K562 (cell line): ENCODE data around the gene CCSER2. TPM values are rescaled to one million over a fixed set of nuclear protein-coding genes. Genes with fewer than 3 reads are reported as not detected.

Source experiments
- ATAC-seq: fragments of 200-7000 bp; cut with Tn5 transposase; 3 replicates; pipeline ENCODE4 v1.9.1; 2020; ENCODE audit warnings: moderate library complexity
- BruUV-seq: library from RNA; stranded (reverse); fragments of 400-500 nt; replicated peaks from 2 replicates; lab custom pipeline; 2021; lab: Mats Ljungman, UMichigan
- CTCF ChIA-PET: fragments of 300-600 bp; formaldehyde crosslinking; extraction: SDS; loops from one replicate; lab custom pipeline; 2021; ENCODE audit warnings: low intra/inter-chr PET ratio; lab: Yijun Ruan, JAX
- POLR2A ChIA-PET: fragments of 300-600, 350-650 bp; sonication (Branson Sonifier 250); formaldehyde crosslinking; extraction: SDS; loops from one replicate; lab custom pipeline; 2021; ENCODE audit warnings: antibody characterized with exemption, inconsistent platforms; lab: Yijun Ruan, JAX
- DNase-seq, 4 experiments: peaks; one replicate each; pipeline versions ENCODE4 v3.0.0 to v3.0.0-alpha.2; 2011 to 2018; ENCODE audit warnings: low spot score in 3 of 4, mixed read lengths in 3 of 4; ENCODE audit errors: extremely low read depth in 1 of 4
- FAIRE-seq: peaks from 2 replicates; lab custom pipeline; 2011; peaks lifted over from hg19 to GRCh38; lab: Jason Lieb, UNC
- H2AFZ ChIP-seq: 2 replicates; pipeline ENCODE4 v1.6.0; 2011; ENCODE audit warnings: low read depth, low read length, control low read depth, inconsistent platforms
- H3K27ac ChIP-seq: fragments of 200-600 bp; 3 replicates; pipeline ENCODE4 v1.8.0; 2011; ENCODE audit warnings: low read depth, mild to moderate bottlenecking, control low read depth, inconsistent platforms, low read length, moderate library complexity, mixed read lengths; ENCODE audit errors: extremely low read depth
- H3K27me3 ChIP-seq, 2 experiments: fragments of 300-600 bp in 1 of 2; 2 replicates in 1 of 2; 3 replicates in 1 of 2; pipeline versions ENCODE4 v1.6.0 to v1.8.0; 2011; ENCODE audit warnings: inconsistent platforms in 2 of 2, low read length in 2 of 2, mild to moderate bottlenecking in 1 of 2, mixed read lengths in 1 of 2, moderate library complexity in 1 of 2; ENCODE audit not compliant: control insufficient read depth in 2 of 2, insufficient read depth in 2 of 2
- H3K36me3 ChIP-seq: fragments of 300-600 bp; 3 replicates; pipeline ENCODE4 v1.8.0; 2011; ENCODE audit warnings: mild to moderate bottlenecking, low read length, inconsistent platforms; ENCODE audit not compliant: control insufficient read depth, insufficient read depth
- H3K4me1 ChIP-seq, 2 experiments: fragments of 200-600 bp in 1 of 2; replicated peaks in 1 of 2; 2 replicates in 1 of 2; 3 replicates in 1 of 2; pipeline versions ENCODE4 v1.5.1 to v1.8.0; 2011; ENCODE audit warnings: inconsistent platforms in 2 of 2, low read length in 2 of 2, mild to moderate bottlenecking in 1 of 2, mixed read lengths in 1 of 2, moderate library complexity in 1 of 2; ENCODE audit not compliant: control insufficient read depth in 2 of 2, insufficient read depth in 2 of 2
- H3K4me2 ChIP-seq: 2 replicates; pipeline ENCODE4 v1.6.1; 2011; ENCODE audit warnings: low read length, control low read depth, inconsistent platforms, mixed read lengths; ENCODE audit not compliant: insufficient read depth
- H3K4me3 ChIP-seq: fragments of 200-600 bp; sonication (generic), shearing (Covaris generic); 2 replicates; pipeline ENCODE4 v1.5.1; 2016; ENCODE audit warnings: control low read depth, inconsistent platforms
- H3K79me2 ChIP-seq: fragments of 200-600 bp; 3 replicates; pipeline ENCODE4 v1.8.0; 2011; ENCODE audit warnings: low read length, inconsistent platforms; ENCODE audit not compliant: control insufficient read depth, insufficient read depth
- H3K9ac ChIP-seq, 2 experiments: 2 replicates each; pipeline versions ENCODE4 v1.6.0 to v1.6.1; 2011; ENCODE audit warnings: low read depth in 2 of 2, low read length in 2 of 2, control low read depth in 1 of 2, inconsistent platforms in 1 of 2, mild to moderate bottlenecking in 1 of 2, mixed read lengths in 1 of 2; ENCODE audit not compliant: insufficient read depth in 1 of 2
- H3K9me1 ChIP-seq: one replicate; pipeline ENCODE4 v1.6.0; 2011; ENCODE audit warnings: inconsistent platforms, mild to moderate bottlenecking, low read length, moderate library complexity; ENCODE audit not compliant: control insufficient read depth, insufficient read depth
- H3K9me3 ChIP-seq: replicated peaks from 2 replicates; pipeline ENCODE4 v1.5.1; 2011; ENCODE audit warnings: low read depth, low read length, inconsistent platforms; ENCODE audit not compliant: control insufficient read depth, insufficient read depth
- H4K20me1 ChIP-seq: replicated peaks from 2 replicates; pipeline ENCODE4 v1.6.1; 2011; ENCODE audit warnings: low read length, inconsistent platforms, mixed read lengths; ENCODE audit not compliant: control insufficient read depth, insufficient read depth
- BHLHE40 ChIP-seq: IDR thresholded peaks from 2 replicates; pipeline ENCODE4 v1.6.1; 2011; ENCODE audit warnings: low read length, improper control_type of control experiment
- CUX1 ChIP-seq: fragments of 200-800 bp; sonication (Bioruptor generic); IDR thresholded peaks from 2 replicates; pipeline ENCODE4 v1.6.1; 2016; ENCODE audit warnings: missing genetic modification characterization, missing compliant biosample characterization
- FOXA3 ChIP-seq, 2 experiments: fragments of 450-650 bp in 1 of 2; sonication (generic) in 1 of 2; formaldehyde crosslinking; IDR thresholded peaks in 1 of 2; conservative IDR thresholded peaks in 1 of 2; 2 replicates each; pipeline versions ENCODE4 v1.4.0 to v1.8.0; 2020 to 2022; ENCODE audit warnings: mild to moderate bottlenecking in 2 of 2, missing genetic modification reagents in 1 of 2
- HLTF ChIP-seq: fragments of 450-650 bp; IDR thresholded peaks from 2 replicates; pipeline ENCODE4 v1.6.1; 2016
- HMG20B ChIP-seq: fragments of 250-450 bp; sonication (Bioruptor Pico); IDR thresholded peaks from 2 replicates; pipeline ENCODE4 v1.5.0; 2021; ENCODE audit warnings: mild to moderate bottlenecking
- MAZ ChIP-seq, 2 experiments: fragments of 450-650 bp in 1 of 2; sonication (generic) in 1 of 2; formaldehyde crosslinking; IDR thresholded peaks in 1 of 2; conservative IDR thresholded peaks in 1 of 2; 2 replicates each; pipeline versions ENCODE4 v1.4.0 to v1.5.0; 2020; ENCODE audit warnings: mild to moderate bottlenecking in 1 of 2, missing genetic modification reagents in 1 of 2
- MEIS2 ChIP-seq: fragments of 450-650 bp; IDR thresholded peaks from 2 replicates; pipeline ENCODE4 v1.6.1; 2014; ENCODE audit warnings: mild to moderate bottlenecking; ENCODE audit not compliant: partially characterized antibody
- MTF1 ChIP-seq: fragments of 250-450 bp; sonication (Bioruptor Pico); IDR thresholded peaks from 2 replicates; pipeline ENCODE4 v1.9.0; 2021; ENCODE audit warnings: moderate library complexity, mild to moderate bottlenecking, inconsistent platforms, borderline replicate concordance
- NR1H2 ChIP-seq: sonication (generic); formaldehyde crosslinking; IDR thresholded peaks from 2 replicates; pipeline ENCODE4 v1.4.0; 2020; ENCODE audit warnings: mild to moderate bottlenecking, missing genetic modification reagents
- NR3C1 ChIP-seq: sonication (generic); formaldehyde crosslinking; IDR thresholded peaks from 2 replicates; pipeline ENCODE4 v1.8.1; 2022; ENCODE audit warnings: missing genetic modification reagents
- PML ChIP-seq: IDR thresholded peaks from 2 replicates; pipeline ENCODE4 v1.6.1; 2012; ENCODE audit warnings: low read length, inconsistent platforms
- POLR2B ChIP-seq: fragments of 450-650 bp; IDR thresholded peaks from 2 replicates; pipeline ENCODE4 v1.6.1; 2018; ENCODE audit warnings: low read depth; ENCODE audit not compliant: partially characterized antibody
- TAF9B ChIP-seq: fragments of 450-650 bp; IDR thresholded peaks from 2 replicates; pipeline ENCODE4 v1.6.1; 2018; ENCODE audit warnings: mild to moderate bottlenecking; ENCODE audit not compliant: partially characterized antibody
- ZEB2 ChIP-seq: fragments of 450-650 bp; IDR thresholded peaks from 2 replicates; pipeline ENCODE4 v1.6.1; 2016
- ZNF146 ChIP-seq: IDR thresholded peaks from one replicate; pipeline ENCODE4 v1.6.1; 2018; ENCODE audit warnings: missing compliant biosample characterization; ENCODE audit not compliant: unreplicated experiment
- WGBS: fragments of 100-300 bp; shearing (Covaris generic); methylation state at CpG from one replicate; pipeline ENCODE4 v1.1.6; 2016; ENCODE audit warnings: low coverage, mixed read lengths; ENCODE audit not compliant: insufficient coverage; ENCODE audit errors: missing lambda C conversion rate; 5-methylcytosine and 5-hydroxymethylcytosine counted together
- in situ Hi-C: fragments of 300-500 bp; cut with MboI; formaldehyde crosslinking; loops from 4 replicates; pipeline ENCODE4 v1.15.0; 2018; ENCODE audit warnings: inconsistent platforms, mixed read lengths
- intact Hi-C: fragments of 100-400 bp; cut with micrococcal nuclease; formaldehyde crosslinking; loops from 2 replicates; pipeline ENCODE4 v1.14.2; 2022
- polyA plus RNA-seq, 8 experiments: library from polyadenylated mRNA; depleted of rRNA in 4 of 8; stranded (reverse) in 5 of 8; unstranded in 3 of 8; fragments of >200 nt; fragmentation: Nextera tagmentation in 2 of 8; fragmentation: Illumina TruSeq in 1 of 8; extraction: Ambion mirVana in 2 of 8; extraction: Trizol in 1 of 8; gene quantifications; 2 replicates each; pipeline versions ENCODE4 v1.2.1 to v1.2.3, GENCODE V29; 2011 to 2014; ENCODE audit warnings: inconsistent platforms in 1 of 8, missing spikeins in 1 of 8
- total RNA-seq, 7 experiments: library from RNA; depleted of rRNA in 6 of 7; stranded (reverse); fragments of >200 nt in 6 of 7; fragmentation: Illumina TruSeq in 2 of 7; extraction: Trizol in 2 of 7; gene quantifications; 2 replicates each; pipeline versions ENCODE4 v1.2.1 to v1.2.3, GENCODE V29; 2011 to 2021; ENCODE audit warnings: low replicate concordance in 1 of 7
- TF ChIP-seq, protein P1 (sequence below): sonication (generic); formaldehyde crosslinking; IDR thresholded peaks from 2 replicates; pipeline ENCODE4 v1.8.0; 2022; ENCODE audit warnings: missing genetic modification reagents, mild to moderate bottlenecking, moderate library complexity, borderline replicate concordance
- TF ChIP-seq, protein P2 (sequence below): fragments of 250-450 bp; sonication (Bioruptor Pico); IDR thresholded peaks from 2 replicates; pipeline ENCODE4 v1.9.0; 2021; ENCODE audit warnings: mild to moderate bottlenecking, inconsistent platforms

Gene CCSER2
- total and polyA plus RNA-seq, 9 of the 15 experiments (the other 6 are each of a cell fraction or from before 2014, with no cell fraction given) = 2.7 to 15.1 (median 9.7) TPM

GRCh38 chr10:84390364-84390763 is 62.0 kb downstream of the CCSER2 start:
- no peak overlapping the region for H2AFZ ChIP-seq
- H3K27ac ChIP-seq = no peak overlapping the region
- POLR2A ChIA-PET = no interaction called here
- intact Hi-C loops (no loop called here), in situ Hi-C loops (no loop called here)
- CTCF ChIA-PET = no interaction called here
- WGBS = 23% methylated on average over 4 of the region's 4 CpGs
- H3K9me3 ChIP-seq = no peaks in the 10 kb centered on the region
- no peak for FAIRE-seq
- H3K4me3 ChIP-seq = no peak overlapping the region
- H3K9me1 ChIP-seq = no peaks in the 10 kb centered on the region
- no peak for ATAC-seq
- H3K4me2 ChIP-seq = no peak overlapping the region
- no peaks in the 10 kb centered on the region for H3K27me3 ChIP-seq
- no peaks in the 10 kb centered on the region for H3K4me1 ChIP-seq
- no peaks in the 10 kb centered on the region for H3K79me2 ChIP-seq
- H3K9ac ChIP-seq = no peak overlapping the region
- H4K20me1 ChIP-seq = no peaks in the 10 kb centered on the region
- no peak for DNase-seq
- BruUV-seq = no TSS peak
- no peaks in the 10 kb centered on the region for H3K36me3 ChIP-seq
- TF ChIP-seq POLR2B (no peak), HLTF (no peak), MAZ (CRISPR knock-in tag; conservative IDR thresholded peaks at IDR 0.05 in 1 of 2, IDR thresholded peaks at IDR 0.05 in 1 of 2) (no peak), HMG20B (CRISPR knock-in tag) (no peak), NR3C1 (no peak), PML (no peak), MTF1 (CRISPR knock-in tag) (no peak), MEIS2 (no peak), BHLHE40 (no peak), ZNF146 (no peak), NR1H2 (CRISPR knock-in tag) (no peak), FOXA3 (CRISPR knock-in tag; conservative IDR thresholded peaks at IDR 0.05 in 1 of 2, IDR thresholded peaks at IDR 0.05 in 1 of 2) (no peak), CUX1 (CRISPR knock-in tag) (no peak), TAF9B (no peak), ZEB2 (no peak)
- TF ChIP-seq, protein P1, sequence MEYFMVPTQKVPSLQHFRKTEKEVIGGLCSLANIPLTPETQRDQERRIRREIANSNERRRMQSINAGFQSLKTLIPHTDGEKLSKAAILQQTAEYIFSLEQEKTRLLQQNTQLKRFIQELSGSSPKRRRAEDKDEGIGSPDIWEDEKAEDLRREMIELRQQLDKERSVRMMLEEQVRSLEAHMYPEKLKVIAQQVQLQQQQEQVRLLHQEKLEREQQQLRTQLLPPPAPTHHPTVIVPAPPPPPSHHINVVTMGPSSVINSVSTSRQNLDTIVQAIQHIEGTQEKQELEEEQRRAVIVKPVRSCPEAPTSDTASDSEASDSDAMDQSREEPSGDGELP (CRISPR knock-in tag) = no peak
- TF ChIP-seq, protein P2, sequence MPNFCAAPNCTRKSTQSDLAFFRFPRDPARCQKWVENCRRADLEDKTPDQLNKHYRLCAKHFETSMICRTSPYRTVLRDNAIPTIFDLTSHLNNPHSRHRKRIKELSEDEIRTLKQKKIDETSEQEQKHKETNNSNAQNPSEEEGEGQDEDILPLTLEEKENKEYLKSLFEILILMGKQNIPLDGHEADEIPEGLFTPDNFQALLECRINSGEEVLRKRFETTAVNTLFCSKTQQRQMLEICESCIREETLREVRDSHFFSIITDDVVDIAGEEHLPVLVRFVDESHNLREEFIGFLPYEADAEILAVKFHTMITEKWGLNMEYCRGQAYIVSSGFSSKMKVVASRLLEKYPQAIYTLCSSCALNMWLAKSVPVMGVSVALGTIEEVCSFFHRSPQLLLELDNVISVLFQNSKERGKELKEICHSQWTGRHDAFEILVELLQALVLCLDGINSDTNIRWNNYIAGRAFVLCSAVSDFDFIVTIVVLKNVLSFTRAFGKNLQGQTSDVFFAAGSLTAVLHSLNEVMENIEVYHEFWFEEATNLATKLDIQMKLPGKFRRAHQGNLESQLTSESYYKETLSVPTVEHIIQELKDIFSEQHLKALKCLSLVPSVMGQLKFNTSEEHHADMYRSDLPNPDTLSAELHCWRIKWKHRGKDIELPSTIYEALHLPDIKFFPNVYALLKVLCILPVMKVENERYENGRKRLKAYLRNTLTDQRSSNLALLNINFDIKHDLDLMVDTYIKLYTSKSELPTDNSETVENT (CRISPR knock-in tag) = no peak
